ENCODE measurements around the gene PHF8. TPM values are rescaled to one million over a fixed set of nuclear protein-coding genes. Genes with fewer than 3 reads are reported as not detected.

PHF8 gene
- total and polyA plus RNA-seq, 9 of the 15 experiments (the other 6 are each of a cell fraction or from before 2014, with no cell fraction given): 2.5 to 25.7 (median 12.1) TPM

DNA sequence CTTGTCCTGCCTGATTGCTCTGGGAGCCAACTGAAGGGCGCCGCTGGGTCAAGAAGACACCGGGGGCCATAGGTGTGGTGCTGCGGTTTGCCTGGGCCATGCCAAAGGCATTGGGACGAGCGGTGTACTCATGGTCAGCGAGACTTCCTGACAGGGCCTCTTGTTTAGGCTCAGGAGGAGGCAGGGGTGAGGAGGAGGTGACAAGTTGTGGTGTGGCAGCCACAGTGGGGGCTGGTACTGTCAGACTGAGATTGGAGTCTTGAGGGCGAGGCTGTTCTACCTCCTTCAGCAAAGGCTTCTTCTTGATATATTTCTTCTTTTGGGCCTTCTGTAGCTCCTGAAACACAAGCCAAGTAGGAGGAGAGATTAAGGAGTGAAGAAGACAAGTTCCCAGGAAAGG is 104.1 kb downstream of the PHF8 start:
- ATAC-seq (no peak), DNase-seq (ENCODE audit: extremely low read depth in 1 of 4, low spot score in 3 of 4) (no peak), FAIRE-seq (no peak)
- no peaks in the 10 kb centered on the region for H3K79me2 ChIP-seq (ENCODE audit: control insufficient read depth, insufficient read depth, low read length)
- H4K20me1 ChIP-seq (replicated peaks; ENCODE audit: control insufficient read depth, insufficient read depth, low read length): no peaks in the 10 kb centered on the region
- intact Hi-C loops (cut with micrococcal nuclease): no loop called here
- peaks cover 19% of the 10 kb centered on the region for H3K36me3 ChIP-seq (ENCODE audit: control insufficient read depth, insufficient read depth, low read length)
- WGBS (ENCODE audit: insufficient coverage, low coverage, missing lambda C conversion rate): 94% methylated on average over 7 of the region's 8 CpGs
- H3K4me3 ChIP-seq: no peak overlapping the region
- no peak overlapping the region for H2AFZ ChIP-seq (ENCODE audit: low read depth, low read length)
- in situ Hi-C loops (cut with MboI): no loop called here
- H3K4me2 ChIP-seq (ENCODE audit: insufficient read depth, low read length): no peak overlapping the region
- H3K9me3 ChIP-seq (replicated peaks; ENCODE audit: control insufficient read depth, insufficient read depth, low read depth, low read length): no peaks in the 10 kb centered on the region
- no peak overlapping the region for H3K9ac ChIP-seq (ENCODE audit: insufficient read depth in 1 of 2, low read depth in 2 of 2, low read length in 2 of 2)
- ChIA-PET CTCF (ENCODE audit: low intra/inter-chr PET ratio) (no interaction called here), POLR2A (no interaction called here)
- no peaks in the 10 kb centered on the region for H3K9me1 ChIP-seq (ENCODE audit: control insufficient read depth, insufficient read depth, low read length)
- H3K4me1 ChIP-seq (replicated peaks in 1 of 2; ENCODE audit: control insufficient read depth in 2 of 2, insufficient read depth in 2 of 2, low read length in 2 of 2): no peaks in the 10 kb centered on the region
- BruUV-seq (replicated peaks): no TSS peak
- H3K27me3 ChIP-seq (ENCODE audit: control insufficient read depth in 2 of 2, insufficient read depth in 2 of 2, low read length in 2 of 2): no peaks in the 10 kb centered on the region
- H3K27ac ChIP-seq (ENCODE audit: extremely low read depth, low read depth, low read length): no peak overlapping the region
- TF ChIP-seq, protein P1, sequence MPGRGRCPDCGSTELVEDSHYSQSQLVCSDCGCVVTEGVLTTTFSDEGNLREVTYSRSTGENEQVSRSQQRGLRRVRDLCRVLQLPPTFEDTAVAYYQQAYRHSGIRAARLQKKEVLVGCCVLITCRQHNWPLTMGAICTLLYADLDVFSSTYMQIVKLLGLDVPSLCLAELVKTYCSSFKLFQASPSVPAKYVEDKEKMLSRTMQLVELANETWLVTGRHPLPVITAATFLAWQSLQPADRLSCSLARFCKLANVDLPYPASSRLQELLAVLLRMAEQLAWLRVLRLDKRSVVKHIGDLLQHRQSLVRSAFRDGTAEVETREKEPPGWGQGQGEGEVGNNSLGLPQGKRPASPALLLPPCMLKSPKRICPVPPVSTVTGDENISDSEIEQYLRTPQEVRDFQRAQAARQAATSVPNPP (IDR thresholded peaks at IDR 0.05; ENCODE audit: borderline replicate concordance, insufficient read depth, insufficient read length): no peak
- TF ChIP-seq, protein P2, sequence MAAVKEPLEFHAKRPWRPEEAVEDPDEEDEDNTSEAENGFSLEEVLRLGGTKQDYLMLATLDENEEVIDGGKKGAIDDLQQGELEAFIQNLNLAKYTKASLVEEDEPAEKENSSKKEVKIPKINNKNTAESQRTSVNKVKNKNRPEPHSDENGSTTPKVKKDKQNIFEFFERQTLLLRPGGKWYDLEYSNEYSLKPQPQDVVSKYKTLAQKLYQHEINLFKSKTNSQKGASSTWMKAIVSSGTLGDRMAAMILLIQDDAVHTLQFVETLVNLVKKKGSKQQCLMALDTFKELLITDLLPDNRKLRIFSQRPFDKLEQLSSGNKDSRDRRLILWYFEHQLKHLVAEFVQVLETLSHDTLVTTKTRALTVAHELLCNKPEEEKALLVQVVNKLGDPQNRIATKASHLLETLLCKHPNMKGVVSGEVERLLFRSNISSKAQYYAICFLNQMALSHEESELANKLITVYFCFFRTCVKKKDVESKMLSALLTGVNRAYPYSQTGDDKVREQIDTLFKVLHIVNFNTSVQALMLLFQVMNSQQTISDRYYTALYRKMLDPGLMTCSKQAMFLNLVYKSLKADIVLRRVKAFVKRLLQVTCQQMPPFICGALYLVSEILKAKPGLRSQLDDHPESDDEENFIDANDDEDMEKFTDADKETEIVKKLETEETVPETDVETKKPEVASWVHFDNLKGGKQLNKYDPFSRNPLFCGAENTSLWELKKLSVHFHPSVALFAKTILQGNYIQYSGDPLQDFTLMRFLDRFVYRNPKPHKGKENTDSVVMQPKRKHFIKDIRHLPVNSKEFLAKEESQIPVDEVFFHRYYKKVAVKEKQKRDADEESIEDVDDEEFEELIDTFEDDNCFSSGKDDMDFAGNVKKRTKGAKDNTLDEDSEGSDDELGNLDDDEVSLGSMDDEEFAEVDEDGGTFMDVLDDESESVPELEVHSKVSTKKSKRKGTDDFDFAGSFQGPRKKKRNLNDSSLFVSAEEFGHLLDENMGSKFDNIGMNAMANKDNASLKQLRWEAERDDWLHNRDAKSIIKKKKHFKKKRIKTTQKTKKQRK (IDR thresholded peaks at IDR 0.05; ENCODE audit: borderline replicate concordance, low read depth, low read length): no peak
- no peak for TF ChIP-seq CBX8 (IDR thresholded peaks at IDR 0.05; ENCODE audit: borderline replicate concordance, extremely low read depth, low read depth, low read length, poor library complexity, severe bottlenecking)
- no peak for TF ChIP-seq ZNF41 (CRISPR knock-in tag; conservative IDR thresholded peaks at IDR 0.05)
- TF ChIP-seq ZNF75A (CRISPR knock-in tag; IDR thresholded peaks at IDR 0.05): no peak
- no peak for TF ChIP-seq RBM39 (optimal IDR thresholded peaks at IDR 0.05; ENCODE audit: low read depth, low read length)
- no peak for TF ChIP-seq MCM5 (IDR thresholded peaks at IDR 0.05; ENCODE audit: low read depth)
- TF ChIP-seq, protein P3, sequence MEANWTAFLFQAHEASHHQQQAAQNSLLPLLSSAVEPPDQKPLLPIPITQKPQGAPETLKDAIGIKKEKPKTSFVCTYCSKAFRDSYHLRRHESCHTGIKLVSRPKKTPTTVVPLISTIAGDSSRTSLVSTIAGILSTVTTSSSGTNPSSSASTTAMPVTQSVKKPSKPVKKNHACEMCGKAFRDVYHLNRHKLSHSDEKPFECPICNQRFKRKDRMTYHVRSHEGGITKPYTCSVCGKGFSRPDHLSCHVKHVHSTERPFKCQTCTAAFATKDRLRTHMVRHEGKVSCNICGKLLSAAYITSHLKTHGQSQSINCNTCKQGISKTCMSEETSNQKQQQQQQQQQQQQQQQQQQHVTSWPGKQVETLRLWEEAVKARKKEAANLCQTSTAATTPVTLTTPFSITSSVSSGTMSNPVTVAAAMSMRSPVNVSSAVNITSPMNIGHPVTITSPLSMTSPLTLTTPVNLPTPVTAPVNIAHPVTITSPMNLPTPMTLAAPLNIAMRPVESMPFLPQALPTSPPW (CRISPR knock-in tag; IDR thresholded peaks at IDR 0.05): no peak
- TF ChIP-seq TFAM (CRISPR knock-in tag; conservative IDR thresholded peaks at IDR 0.05): no peak
- TF ChIP-seq POLR2B (IDR thresholded peaks at IDR 0.05; ENCODE audit: low read depth, partially characterized antibody): no peak
- TF ChIP-seq ZNF696 (CRISPR knock-in tag; conservative IDR thresholded peaks at IDR 0.05): no peak
- TF ChIP-seq BDP1 (IDR thresholded peaks at IDR 0.05; ENCODE audit: insufficient read depth, insufficient read length): no peak
- no peak for TF ChIP-seq NCOA2 (IDR thresholded peaks at IDR 0.05; ENCODE audit: partially characterized antibody in 2 of 2)
- TF ChIP-seq HMGN3 (IDR thresholded peaks at IDR 0.05; ENCODE audit: borderline replicate concordance, extremely low read depth, insufficient read length, low read depth, low read length): no peak
- no peak for TF ChIP-seq SNRNP70 (optimal IDR thresholded peaks at IDR 0.05; ENCODE audit: low read depth, low read length)
- TF ChIP-seq BRCA1 (IDR thresholded peaks at IDR 0.05): no peak
- TF ChIP-seq BRCA1 (CRISPR knock-in tag; IDR thresholded peaks at IDR 0.05): no peak
- TF ChIP-seq ZNF780A (CRISPR knock-in tag; IDR thresholded peaks at IDR 0.05): no peak

All from K562 (cell line).